H1 (cell line): ENCODE data around the gene DISC1. TPM values are rescaled to one million over a fixed set of nuclear protein-coding genes. Genes with fewer than 3 reads are reported as not detected.

Experiments
- EP300 ChIP-seq, 2 experiments: IDR thresholded peaks; 1 replicate in 1 of 2; 2 replicates in 1 of 2; pipeline ENCODE4 v1.6.1; 2011 to 2012; ENCODE audit warnings: low read depth in 2 of 2, low read length in 2 of 2, mild to moderate bottlenecking in 2 of 2, borderline replicate concordance in 1 of 2, inconsistent platforms in 1 of 2, moderate library complexity in 1 of 2
- JUN ChIP-seq: IDR thresholded peaks from 2 replicates; pipeline ENCODE4 v1.6.1; 2011; ENCODE audit warnings: low read depth, mild to moderate bottlenecking, improper control_type of control experiment, low read length
- KDM1A ChIP-seq: fragments of 200-600, 300-600 bp; sonication (generic); IDR thresholded peaks from 2 replicates; pipeline ENCODE4 v1.7.1; 2016; ENCODE audit warnings: mild to moderate bottlenecking, low read length, borderline replicate concordance
- POLR2A ChIP-seq, 2 experiments: IDR thresholded peaks; 1 replicate in 1 of 2; 2 replicates in 1 of 2; pipeline ENCODE4 v1.6.1; 2011; ENCODE audit warnings: low read depth in 2 of 2, low read length in 2 of 2, mild to moderate bottlenecking in 2 of 2; ENCODE audit errors: control extremely low read depth in 1 of 2
- polyA plus RNA-seq, 7 experiments: library from polyadenylated mRNA; depleted of rRNA in 3 of 7; stranded (reverse) in 5 of 7; unstranded in 2 of 7; fragments of >200 nt in 5 of 7; fragments of 200-250 nt in 2 of 7; gene quantifications; 1 replicate in 5 of 7; 2 replicates in 1 of 7; 4 replicates in 1 of 7; pipeline versions ENCODE4 v1.2.1 to v1.2.3, GENCODE V29; 2011 to 2013; ENCODE audit warnings: missing spikeins in 2 of 7, mixed read lengths in 2 of 7
- total RNA-seq: library from RNA; stranded (reverse); fragmentation: NEBNext Ultra II Directional; extraction: Animal tissue kit (Norgen Biotek cat#: 25700); gene quantifications from 2 replicates; pipeline ENCODE4 v1.2.1, GENCODE V29; 2021

DISC1 gene
- total and polyA plus RNA-seq, 2 of the 8 experiments (the other 6 are each of a cell fraction or from before 2014, with no cell fraction given), result 1.1 to 3.5 TPM

GRCh38 chr1:231826566-231826965 is 200.0 kb downstream of the DISC1 start (continued):
- TF ChIP-seq EP300 (IDR thresholded peaks at IDR 0.05; ENCODE audit: borderline replicate concordance in 1 of 2, low read depth in 2 of 2, low read length in 2 of 2) (no peak), KDM1A (no peak), JUN (no peak), POLR2A (IDR thresholded peaks at IDR 0.05; ENCODE audit: control extremely low read depth in 1 of 2, low read depth in 2 of 2, low read length in 2 of 2) (no peak)
